ENCODE data around the gene NRAP.

DNA sequence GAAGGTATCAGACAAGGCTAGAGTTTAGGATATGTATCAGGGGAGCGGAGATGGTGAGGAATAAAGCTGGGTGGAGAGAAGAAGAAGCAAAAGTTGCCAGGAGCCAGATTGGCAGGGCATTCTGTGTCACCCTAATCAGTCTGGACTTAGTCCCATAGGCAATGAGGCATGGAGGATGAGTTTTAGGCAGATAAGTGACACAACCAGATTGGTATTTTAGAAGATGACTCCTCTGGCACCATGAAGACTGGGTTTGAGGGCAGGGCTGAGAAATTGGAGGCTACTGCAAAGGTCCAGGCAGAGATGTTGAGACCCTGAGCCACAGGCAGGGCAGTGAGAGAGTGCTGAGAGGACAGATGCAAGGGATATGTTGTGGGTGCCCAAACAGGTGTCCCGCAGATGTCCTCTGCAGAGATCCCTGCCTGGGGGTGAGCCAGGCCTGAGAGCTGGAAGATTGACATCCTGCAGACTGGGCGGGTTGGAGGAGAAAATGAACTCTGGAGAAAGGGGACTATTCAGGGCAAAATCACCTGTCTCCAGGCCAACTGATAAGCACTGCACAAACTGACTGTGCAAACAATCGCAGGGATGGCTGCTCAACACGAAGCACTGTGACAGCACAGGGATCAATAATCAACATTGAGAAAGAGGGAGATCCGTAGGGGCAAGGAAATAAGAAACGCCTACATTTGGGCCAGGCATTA is 122.8 kb downstream of the NRAP start:
- TF ChIP-seq, protein P1, sequence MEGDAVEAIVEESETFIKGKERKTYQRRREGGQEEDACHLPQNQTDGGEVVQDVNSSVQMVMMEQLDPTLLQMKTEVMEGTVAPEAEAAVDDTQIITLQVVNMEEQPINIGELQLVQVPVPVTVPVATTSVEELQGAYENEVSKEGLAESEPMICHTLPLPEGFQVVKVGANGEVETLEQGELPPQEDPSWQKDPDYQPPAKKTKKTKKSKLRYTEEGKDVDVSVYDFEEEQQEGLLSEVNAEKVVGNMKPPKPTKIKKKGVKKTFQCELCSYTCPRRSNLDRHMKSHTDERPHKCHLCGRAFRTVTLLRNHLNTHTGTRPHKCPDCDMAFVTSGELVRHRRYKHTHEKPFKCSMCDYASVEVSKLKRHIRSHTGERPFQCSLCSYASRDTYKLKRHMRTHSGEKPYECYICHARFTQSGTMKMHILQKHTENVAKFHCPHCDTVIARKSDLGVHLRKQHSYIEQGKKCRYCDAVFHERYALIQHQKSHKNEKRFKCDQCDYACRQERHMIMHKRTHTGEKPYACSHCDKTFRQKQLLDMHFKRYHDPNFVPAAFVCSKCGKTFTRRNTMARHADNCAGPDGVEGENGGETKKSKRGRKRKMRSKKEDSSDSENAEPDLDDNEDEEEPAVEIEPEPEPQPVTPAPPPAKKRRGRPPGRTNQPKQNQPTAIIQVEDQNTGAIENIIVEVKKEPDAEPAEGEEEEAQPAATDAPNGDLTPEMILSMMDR (conservative IDR thresholded peaks at IDR 0.05; ENCODE audit: low read length) = no peak
- no peak for TF ChIP-seq EZH2phosphoT487 (IDR thresholded peaks at IDR 0.05; ENCODE audit: borderline replicate concordance)
